HG03196 (cell line): ENCODE data around the gene TSC22D1.
A peak's percentile ranks its signal among the peaks of the same experiment; 100 is the strongest.
"Not testable (repeated sequence)": the region's sequence is repeated elsewhere in the genome, so short reads cannot be mapped to it uniquely, and the experiment has no call there.

ENCODE experiments used
- ATAC-seq: cut with Tn5 transposase; IDR thresholded peaks from one replicate; pipeline ENCODE4 v1.9.1; 2021; ENCODE audit not compliant: unreplicated experiment

The TSC22D1 gene

DNA sequence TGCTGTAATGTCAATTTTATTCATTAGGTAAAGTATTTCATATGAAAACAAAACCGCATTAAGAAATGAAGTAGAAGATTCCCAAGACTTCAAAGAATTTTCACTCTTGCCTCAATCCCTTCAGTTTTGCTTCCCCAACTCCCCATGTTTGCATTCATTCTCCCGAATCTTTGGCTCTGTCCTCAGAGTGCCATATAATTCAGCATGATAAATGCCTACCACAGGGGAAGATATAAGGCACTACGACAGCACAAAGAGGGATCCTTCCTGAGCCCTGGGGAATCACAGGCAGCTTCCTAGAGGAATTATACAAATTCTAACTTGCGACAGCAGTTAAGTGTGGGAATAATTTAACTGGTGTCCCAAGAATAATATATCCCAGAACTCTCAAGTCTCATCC lies 68.5 kb downstream of the TSC22D1 start:
- ATAC-seq, result no peak

DNA sequence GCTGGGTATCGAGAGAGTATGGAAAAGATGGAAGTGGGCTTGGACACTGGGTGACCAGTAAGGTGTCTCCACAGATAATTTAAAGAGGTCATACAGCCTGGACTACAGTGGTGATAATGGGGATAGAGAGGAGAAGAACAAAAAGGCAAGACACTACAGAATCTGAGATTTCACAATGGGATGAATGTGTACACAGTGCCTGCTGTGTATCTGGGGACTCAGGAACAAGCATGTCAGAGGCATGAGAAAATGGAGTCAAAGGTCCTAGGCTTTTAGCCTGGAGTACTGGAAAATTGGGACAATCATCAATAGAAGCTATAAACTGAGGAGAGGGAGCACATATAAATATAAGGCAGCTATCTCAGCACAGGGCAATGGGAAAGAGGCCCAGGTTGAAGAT lies 69.4 kb downstream of the TSC22D1 start:
- ATAC-seq, result no peak

DNA sequence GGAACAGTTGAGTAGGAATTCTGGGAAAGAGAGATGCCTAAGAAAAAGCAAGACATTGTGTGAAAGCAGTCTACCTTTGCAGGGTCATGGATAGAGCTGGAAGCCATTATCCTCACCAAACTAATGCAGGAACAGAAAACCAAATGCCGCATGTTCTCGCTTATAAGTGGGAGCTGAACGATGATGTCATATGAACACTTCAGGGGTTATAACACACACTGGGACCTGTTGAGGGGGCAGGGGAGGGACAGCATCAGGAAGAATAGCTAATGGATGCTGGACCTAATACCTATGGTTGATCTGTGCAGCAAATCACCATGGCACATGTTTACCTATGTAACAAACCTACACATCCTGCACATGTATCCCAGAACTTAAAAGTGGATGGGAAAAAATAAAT lies 69.9 kb downstream of the TSC22D1 start:
- no peak for ATAC-seq

DNA sequence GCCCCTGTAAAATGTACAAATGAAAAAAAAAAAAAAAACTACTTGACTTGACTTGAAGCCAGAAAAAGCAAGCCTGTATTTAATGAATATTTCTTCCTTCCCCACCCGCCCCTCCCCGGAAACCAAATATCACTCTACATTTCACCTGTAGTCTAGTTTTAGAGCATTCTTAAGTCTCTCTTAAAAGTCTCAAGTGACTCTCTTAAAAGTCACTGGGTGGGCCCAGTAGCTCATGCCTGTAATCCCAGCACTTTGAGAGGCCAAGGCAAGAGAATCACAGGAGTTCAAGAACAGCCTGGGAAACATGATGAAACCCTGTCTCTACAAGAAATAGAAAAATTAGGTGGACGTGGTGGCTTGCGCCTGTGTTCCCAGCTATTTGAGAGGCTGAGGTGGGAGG lies 72.0 kb downstream of the TSC22D1 start:
- no peak for ATAC-seq

DNA sequence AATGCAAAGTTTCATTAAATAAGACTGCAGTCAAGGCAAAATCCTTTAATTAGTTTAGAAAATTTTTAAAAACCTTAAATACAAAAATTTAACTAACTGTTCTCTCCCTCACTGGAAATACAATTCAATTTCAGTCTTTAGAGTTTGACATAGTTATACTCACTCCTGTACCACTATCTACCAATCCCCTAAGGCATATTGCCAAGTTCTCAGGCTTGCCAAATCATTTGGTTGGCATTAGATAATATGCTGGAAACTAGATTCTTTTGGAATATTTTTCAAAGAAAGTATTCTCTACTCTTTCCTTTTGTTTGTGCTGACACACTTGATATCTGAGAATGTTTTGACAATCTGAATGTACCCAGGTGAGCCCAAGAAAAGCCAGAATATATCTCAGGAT lies 77.2 kb downstream of the TSC22D1 start:
- ATAC-seq, result no peak

DNA sequence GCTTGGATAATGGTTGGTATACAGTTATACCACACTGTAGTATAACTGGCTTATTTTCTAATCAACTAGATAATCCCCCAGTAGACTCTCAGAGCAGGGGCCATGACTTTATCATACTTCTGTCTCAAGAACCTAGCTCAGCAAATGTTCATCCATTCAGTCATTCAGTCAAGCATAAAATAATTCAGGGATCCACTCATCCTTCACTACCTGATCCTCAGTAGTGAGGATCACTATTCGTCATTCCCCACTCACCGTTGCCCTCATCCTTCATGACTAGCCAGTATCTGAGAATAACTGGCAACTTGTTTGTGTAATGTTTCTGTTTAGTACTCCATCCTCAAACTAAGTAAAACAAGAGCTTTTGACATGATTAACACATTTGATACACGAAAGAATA lies 77.6 kb downstream of the TSC22D1 start:
- no peak for ATAC-seq

DNA sequence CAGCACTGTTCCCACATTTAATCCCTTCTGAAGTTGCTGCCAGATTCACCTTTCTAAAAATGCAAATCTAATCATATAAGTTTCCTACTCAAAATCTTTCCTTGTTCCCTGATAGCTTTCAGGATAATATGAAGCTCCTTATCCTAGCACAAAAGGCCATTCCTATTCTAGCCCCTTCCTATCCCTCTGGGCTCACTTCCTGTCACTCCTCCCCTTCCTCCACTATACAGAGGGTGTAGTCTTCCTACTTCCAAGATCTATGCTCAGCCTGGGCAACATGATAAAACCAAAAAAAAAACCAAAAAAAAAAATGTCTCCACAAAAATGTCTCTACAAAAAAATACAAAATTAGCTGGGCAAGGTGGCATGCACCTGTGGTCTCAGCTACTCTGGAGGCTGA lies 78.3 kb downstream of the TSC22D1 start:
- ATAC-seq, result no peak

DNA sequence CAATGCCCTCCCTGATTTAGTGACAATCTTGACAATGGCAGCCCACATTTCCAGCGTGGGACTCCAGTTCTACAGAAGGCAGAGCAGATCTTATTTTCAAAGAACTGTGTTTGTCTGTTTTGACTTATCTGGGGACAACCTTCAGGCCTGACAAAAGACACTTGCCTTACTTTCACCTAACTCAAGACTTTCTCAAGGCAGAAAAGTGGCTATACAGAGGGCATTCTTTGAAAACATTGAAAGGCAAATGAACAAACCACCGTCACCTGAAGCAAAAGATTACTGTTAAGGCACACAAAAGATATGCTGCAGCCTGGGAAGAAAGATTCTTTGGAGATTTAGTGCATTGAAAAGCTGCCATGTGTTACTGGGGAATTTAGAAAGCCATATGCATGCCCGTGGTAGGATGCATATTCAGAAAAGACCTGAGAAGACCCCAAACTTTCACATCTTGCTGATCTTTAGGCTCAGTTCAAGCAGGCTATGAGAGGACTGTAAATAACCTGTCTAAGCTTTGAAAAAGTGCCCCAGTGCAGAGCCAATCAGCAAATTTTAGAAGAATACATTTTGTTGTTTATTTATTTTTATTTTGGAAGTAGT lies 82.8 kb downstream of the TSC22D1 start:
- ATAC-seq, result no peak

DNA sequence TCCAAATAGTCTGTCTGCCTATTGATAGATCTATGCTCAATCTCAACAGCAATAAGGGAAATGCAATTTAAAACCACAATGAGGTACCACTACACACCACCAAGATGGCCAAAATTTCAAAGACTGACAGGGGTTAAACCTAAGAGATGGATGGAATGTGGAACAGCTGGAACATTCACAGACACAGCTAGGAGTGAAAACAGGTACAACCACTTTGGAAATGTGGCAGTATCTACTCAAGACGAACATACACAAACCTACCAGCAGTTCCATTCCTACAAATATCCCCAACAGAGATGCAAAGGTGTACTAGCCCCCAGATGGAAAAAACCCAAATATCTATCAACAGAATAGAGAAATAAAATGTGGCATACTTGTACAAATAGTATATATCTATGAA lies 86.4 kb downstream of the TSC22D1 start:
- no peak for ATAC-seq

DNA sequence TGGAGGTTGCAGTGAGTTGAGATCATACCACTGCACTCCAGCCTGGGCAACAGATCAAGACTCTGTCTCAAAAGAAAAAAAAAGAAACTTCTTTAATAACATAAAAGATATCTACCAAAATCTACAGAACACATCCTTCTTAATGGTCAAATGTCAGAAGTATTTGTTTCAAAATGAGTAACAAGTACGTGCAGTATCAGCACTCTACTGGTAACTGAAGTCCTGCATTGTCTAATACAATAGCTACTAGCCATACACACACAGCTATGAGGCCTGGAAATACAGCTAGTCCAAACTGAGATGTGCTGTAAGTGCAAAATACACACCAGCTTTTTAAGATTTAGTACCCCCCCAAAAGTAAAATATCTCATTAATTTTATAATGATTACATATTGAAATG lies 88.1 kb downstream of the TSC22D1 start:
- peak; percentile 67 for ATAC-seq

DNA sequence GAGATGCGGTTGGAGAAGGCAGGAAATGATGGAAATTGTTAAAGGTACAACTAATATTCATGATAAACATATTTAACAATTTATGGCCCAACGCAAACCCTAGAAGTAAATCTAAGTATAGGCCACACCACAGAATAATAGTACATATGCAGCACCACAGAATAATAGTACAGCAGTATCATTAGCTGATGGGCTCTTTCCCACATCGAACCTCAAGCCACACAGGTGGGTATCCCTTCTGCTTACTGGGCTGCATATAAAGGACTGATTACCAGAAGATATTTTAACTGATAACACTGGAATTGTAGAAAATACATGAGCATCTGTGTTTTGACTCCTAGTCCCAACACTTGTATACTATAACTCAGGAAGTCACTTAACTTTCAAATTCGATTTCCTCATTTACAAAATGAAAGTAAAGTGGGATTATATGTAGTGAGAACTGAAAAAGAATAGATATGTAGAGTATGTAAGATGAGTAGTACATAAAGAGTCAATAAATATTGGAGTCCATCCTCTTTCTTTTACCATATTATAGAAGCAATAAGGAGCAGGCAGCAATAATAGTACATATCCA lies 91.5 kb downstream of the TSC22D1 start:
- no peak for ATAC-seq

DNA sequence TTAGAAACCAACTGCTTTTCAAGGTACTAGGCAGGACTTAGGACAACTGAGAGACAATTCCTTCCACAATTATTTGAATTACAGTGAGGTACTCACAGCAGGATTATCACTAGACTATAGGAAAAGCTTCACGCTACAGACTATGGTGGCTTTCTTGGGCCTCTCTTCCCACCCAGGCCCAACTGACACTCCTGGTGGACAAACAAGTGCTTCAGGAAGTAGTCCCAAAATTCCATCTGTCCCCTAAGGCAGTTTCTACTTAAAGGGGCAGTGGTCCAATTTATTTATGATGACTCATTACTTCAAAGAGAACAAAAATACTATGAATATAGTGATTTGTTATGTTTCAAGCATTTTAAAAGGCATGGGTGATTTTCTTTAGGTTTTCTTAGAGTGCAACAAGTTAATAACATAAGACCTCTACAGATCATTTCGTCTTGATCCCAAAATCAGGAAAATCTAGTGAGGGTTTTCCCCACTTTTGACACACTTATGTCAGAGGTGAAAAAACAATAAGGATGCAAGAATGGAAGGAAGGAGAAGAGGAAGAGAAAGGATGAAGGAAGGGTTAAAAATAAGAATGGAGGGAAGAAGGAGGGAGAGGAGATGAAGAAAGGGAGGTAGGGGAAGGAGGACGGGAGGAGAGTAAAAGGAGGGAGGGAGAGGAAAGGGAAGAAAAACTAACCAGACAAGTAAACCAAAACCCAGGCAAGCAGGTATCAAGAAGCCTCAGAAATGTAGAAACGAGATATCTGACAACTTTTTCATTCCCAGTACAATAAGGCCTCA lies 101.8 kb downstream of the TSC22D1 start:
- ATAC-seq, result no peak

DNA sequence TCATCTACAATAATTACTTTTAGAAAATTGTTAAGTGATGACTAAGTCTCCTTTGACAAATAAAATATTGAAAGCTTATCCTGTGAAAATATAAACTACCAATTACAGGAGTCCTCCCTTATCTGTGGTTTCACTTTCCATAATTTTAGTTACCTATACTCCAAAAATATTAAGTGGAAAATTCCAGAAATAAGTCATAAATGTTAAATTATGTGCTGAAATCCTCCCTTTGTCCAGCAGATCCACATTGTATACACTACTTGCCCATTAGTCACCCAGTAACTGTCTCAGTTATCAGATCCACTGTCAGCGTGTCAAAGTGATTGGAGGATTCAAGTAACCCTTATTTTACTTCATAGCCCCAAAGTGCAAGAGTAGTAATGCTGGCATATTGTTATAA lies 104.4 kb downstream of the TSC22D1 start:
- ATAC-seq, result no peak

DNA sequence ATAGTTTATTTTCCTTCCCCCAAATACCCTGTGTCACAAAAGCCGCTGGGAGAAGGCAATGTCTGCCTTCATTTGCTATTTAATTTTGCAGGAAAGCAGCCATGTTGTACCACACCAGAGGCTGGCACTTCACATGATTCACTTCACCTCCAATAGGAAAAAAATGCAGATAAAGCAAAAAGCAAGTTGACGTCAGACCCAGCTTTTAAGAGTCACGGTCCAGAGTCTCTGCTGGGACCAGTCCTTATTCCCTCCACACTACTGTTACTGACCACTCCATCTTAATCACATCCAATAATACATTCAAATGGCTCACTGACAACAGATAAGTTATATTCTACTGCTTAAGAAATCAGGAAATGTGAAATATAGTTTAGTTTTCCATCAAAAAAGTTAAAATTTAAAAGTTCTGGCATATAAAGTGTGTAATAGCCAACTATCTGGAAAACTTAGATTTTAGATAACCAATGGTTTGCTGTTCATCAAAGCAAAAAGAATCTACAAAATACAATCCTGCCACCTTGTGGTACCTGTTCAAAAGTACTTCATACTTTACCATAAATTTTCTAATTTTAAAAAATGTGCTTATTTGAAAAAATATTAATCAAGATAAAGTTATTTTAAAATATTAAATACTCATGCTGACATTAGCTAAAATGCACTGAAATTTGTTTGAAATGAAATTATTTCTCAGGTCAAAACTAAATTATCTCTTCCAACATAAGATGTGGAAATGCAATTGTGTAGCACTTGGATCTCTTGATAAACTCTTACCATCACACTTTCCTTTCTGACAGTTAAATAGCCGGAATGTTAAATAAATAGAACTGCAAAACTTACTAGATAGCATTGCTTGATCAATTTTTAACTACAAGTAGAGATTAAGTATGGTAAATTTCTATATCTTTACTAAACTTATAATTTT lies 105.2 kb downstream of the TSC22D1 start:
- ATAC-seq, result no peak

DNA sequence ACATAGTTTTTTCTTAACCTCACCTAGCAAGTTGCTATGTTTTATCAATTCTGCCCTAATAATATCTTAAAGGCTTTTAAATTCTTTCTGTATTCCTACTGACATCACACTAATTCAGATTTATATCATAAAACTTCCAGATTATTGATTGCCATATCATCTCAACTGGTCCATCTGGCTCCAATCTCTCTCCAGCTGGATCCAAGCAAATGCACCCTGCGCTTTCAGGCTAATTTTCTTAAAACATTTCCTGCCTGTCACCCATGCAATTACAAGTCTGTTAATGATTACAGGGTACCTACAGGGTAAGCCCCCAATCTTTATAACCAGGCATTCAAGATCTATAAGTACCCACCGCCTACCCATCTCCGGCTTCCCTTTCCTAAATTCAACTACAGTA lies 107.3 kb downstream of the TSC22D1 start:
- no peak for ATAC-seq

DNA sequence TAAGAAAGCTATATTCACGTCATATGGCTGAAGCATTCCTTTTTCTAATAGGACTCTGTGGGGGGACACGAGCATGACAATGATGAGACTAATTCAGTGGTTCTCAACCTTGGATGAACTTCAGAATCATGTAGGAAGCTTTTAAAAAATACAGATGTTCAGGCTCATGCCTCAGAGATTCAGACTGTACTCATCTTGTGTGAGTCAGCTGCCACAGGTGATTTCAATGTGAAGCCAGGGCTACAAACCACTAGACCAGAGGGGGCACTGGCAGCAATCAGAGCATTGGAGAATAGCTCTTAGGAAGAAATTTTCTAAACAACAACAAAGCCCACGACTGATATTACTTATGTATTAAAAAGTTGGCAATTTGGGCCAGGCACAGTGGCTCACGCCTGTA lies 110.8 kb downstream of the TSC22D1 start:
- no peak for ATAC-seq

DNA sequence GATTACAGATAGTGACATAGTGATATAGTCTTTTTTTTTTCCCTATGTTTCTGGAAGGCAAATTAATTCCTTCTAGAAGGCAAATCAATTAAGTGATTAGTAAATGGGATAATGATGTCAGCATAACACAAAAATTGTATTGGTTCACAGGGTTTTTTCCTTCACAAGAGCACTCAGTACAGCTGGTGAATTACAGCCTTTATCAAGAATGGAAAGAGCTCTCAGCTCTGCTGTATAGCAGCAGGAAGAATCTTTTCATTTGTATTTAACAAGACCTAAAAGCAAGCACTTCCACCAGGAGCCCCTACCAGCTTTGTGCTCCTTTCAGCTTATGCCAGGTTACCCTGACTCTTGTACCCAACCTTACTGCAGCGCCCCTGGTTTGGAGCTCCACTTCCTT lies 111.7 kb downstream of the TSC22D1 start:
- ATAC-seq, result no peak

DNA sequence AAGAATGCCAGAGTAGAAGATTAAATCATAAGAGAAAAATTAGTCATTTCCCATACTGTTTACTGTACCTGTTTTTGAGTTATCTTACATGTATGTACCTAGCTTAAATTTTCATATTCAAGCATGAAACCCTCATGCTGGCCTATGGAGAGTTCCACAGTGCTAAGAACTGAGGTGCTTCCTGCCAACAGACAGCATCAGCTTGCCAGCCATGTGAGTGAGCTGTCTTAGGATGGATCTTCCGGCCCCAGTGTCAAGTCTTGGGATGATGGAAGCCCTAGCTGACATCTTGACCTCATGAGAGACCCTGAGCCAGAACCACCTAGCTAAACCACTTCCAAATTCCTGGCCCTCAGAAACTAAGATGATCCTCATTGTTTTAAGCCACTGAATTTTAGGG lies 112.4 kb downstream of the TSC22D1 start:
- no peak for ATAC-seq

DNA sequence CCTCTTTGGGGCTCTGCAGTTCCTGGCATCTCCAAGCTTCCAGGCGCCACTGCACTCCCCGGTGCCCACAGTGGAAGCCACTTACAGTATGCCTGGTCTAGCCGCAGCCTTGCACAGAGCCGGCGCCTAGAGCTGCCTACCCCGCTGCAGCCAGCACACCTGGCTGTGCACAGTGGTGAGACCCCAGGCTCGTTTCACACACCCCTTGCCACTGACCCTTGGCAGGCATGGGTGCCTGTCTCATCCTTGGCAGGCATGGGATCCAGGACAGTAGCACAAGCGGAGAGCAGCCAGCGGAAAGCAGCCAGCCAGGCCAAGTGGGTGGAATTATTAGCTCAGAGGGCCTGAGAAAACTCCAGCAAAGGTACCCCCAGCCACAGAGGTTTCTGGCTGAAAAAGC lies 116.5 kb downstream of the TSC22D1 start:
- no peak for ATAC-seq

DNA sequence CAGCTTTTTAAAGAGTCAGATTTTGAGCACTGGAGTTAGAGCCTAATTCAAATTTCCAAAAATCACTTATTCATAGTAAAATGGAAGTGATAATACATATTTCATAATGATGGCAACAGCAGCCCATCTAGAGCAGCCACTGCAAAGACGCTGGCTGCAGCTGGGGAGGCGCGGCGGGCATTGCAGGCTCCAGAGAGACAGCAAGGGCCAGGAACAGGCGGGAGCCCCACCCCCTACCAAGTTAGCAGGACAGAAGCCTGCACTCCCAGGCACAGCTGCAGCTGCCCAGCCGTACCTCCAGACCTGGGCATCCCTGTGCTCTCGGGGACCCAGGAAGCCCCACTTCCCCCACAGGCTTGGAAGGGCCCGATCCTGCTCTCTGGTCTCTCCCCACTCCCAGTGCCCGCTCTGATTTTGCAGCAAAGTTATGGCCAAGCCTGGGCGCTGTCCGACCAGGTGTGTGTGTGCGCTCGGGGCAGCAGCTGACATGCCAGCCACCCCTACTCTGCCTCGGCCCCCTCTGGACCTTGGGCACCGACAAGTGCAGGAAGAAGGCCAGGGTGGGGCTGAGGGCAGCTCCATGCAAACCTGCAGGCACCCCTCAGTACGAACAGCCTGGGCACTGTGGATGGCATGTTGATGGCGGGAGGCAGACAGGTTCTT lies 117.7 kb downstream of the TSC22D1 start:
- no peak for ATAC-seq

DNA sequence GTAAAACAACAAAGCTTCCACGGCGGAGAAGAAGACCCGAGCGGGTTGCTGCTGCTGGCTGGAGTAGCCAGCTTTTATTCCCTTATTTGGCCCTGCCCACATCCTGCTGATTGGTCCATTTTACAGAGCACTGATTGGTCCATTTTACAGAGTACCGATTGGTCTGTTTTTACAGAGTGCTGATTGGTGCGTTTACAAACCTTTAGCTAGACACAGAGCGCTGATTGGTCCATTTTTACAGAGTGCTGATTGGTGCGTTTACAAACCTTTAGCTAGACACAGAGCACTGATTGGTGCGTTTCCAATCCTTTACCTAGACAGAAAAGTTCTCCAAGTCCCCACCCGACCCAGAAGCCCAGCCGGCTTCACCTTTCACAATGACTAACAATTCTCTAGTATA lies 119.9 kb downstream of the TSC22D1 start:
- not testable (repeated sequence) for ATAC-seq
